RKO (cell line): Measurements from ENCODE around the gene MDK.

Source experiments
- DNase-seq: peaks from one replicate; pipeline ENCODE4 v3.0.0-alpha.2; 2016; ENCODE audit warnings: low spot score

MDK gene

DNA sequence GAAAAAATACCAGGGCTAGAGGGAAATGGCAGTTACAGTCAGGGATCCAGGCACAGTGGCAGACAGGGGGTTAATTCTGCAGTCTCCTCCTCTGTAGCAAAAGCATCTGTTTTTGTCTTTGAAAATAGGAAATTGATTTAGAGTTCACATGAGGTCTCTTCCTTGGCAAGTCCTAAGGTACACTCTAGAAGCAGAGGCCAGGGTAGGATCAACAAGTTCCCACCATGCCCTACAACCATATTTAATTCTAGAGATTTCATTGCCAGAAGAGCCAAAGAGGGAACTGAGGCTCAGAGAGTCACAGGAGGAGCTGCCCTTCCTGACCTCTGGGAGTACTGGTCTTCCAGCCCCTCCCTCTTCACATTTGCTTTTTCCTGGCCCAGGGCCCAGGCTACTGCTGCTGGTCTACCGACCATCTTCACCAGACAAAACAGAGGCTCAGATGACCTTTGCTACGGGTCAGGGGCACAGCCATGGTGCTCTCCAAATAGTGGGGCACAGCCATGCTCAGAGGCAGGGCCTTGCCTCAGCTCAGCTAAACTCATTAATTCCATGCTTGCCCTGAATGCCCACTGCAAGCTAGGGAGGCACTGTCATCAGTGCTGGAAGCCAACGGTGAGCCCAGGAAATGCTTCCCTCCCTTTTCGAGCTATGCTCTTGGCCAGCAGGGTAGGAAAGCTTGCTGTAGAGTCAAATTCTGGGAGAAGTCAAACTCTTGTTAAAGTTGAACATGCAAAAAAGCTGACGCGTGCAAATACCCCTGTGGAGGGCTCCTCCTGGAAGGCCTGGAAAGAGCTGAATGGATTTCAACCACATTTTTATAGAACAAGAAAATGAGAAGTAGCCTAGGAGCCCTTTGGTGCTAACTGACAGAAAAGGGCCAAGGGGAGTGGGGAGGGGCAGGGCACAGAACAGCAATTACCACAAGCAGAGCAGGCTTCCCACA lies 21.8 kb downstream of the MDK start:
- DNase-seq, result no peak

DNA sequence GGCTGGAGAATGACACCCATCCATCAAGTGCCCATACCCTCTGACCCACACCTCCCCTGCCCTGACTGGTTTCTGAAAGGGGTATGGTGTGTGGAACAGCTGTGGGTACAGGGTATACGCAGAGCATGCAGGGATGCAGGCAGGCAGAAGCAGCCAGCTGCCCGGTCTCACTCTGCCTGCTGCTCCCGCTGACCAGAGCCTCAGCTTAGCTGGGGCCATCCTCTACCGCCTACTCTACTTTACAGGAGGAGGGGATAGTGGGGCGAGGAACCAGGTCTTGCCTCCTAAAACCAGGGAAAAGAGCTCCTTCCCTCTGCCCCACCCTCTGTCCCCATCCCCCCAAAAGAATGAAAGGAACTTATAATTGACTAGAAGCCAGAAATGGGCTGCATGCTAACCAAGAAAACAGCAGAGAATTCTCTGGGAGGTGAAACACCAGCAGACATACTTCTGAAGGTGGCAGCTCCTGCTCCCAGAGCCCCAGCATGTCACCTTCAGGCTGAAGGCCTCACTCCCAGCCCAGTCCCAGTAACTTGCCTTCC lies 23.1 kb downstream of the MDK start:
- DNase-seq, result no peak

DNA sequence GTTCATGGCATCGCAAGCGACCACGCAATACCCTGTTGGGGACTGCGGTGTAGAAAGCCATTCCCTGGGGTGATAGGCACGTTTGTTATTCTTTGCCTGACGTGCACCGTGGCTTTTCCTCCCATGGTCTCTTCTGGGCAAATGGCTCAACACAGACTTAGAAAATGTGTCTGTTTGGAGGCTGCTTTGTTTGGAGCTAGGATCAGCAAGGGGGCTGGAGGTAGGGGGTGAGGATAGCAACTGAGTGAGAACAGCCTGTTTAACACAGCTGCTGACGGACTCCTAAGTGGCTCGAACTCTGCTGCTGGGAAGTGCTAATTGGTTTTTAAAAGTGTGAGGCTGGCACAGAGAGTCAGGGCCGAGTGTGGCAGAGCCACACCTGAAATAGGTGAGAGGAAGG lies 26.2 kb downstream of the MDK start:
- DNase-seq, result no peak

DNA sequence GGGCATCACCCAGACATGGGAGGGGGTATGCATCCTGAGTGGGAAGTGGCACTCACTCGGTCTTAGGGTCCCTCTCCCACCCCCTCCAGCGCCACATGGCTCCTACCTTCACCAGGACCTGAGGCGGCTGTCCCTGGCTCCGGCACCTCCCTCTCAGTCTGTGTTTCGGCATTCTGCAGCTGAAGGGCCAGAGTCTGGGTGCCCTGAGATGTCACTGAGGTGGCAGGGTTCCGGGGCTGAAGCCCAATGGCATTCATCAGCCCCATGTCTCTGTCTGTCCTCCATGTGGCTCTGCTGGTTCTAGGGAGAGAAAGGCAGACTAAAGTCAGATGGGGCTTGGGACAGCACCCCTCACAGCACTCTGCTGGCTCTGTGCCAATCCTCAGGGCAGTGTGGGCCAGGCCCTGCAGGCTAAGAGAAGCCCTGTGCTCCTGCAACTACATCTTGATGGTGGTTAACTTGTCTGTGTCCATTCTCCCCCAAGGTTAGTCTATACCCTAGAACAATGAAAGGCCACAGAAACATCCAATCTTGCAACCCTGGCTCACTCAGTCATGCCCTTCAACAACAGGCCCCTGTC lies 27.0 kb downstream of the MDK start:
- no peak for DNase-seq

GRCh38 chr11:46410021-46410420 lies 28.6 kb downstream of the MDK start:
- no peak for DNase-seq

- no peak for DNase-seq
Observed at GRCh38 chr11:46413760-46414465, 32.4 kb downstream of the MDK start.

DNA sequence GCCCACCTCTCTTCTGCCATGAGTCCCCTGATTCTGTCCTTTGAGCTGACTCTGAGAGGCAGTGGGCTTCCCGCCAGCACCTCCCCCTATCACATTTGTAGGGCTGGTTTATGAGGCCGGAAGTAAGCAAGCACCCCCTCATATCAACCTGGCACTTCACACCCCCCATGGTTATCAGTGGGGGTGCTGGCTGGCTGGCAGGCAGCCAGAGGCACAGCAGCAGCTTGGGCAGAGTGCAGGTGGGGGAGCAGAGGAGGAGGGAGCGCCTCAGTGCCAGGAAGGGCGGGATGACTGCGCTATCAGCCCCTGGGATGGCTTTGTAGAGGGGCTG lies 33.0 kb downstream of the MDK start:
- DNase-seq, result no peak

DNA sequence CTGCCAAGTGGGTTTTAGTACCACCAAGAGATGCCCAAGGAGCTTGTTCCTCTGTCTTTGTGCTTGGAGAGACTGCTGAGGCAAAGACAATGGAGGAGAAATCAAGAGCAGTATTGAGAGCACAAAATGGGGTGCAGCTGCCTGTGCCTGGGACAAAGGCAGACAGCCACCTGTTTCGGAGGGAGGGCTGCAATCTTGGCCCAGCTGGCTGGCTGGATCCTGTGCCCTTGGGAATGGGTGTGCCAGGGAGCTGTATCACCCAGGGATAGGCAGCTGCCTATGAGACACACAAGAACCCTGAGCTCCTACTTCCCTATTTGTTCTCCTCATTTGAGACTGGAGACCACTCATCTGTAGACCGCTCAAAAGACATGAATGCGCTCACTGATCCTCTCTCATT lies 33.4 kb downstream of the MDK start:
- no peak for DNase-seq

DNA sequence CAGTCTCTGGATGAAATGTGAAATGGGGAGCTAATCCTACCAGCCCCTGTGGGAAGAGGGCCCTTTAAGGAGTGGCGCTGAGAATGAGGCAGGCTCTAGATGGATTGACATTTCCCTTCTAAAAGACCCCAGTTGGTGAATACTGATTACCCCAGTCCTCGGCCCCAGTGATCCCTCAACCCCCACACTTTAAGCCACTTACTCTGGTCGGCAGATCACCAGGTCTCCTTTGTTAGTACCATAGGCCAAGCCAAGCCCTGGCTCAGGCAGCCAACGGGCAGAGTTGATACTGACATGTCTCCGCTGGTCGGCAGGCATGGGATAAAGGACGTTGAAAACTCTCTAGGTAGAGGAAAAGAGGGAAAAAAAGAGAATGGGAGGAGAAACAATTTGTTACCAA lies 36.2 kb downstream of the MDK start:
- no peak for DNase-seq

- no peak for DNase-seq
Observed at GRCh38 chr11:46418751-46419150, 37.3 kb downstream of the MDK start.

GRCh38 chr11:46420513-46420912 lies 39.0 kb downstream of the MDK start:
- no peak for DNase-seq

GRCh38 chr11:46421257-46421880 lies 39.9 kb downstream of the MDK start:
- no peak for DNase-seq

DNA sequence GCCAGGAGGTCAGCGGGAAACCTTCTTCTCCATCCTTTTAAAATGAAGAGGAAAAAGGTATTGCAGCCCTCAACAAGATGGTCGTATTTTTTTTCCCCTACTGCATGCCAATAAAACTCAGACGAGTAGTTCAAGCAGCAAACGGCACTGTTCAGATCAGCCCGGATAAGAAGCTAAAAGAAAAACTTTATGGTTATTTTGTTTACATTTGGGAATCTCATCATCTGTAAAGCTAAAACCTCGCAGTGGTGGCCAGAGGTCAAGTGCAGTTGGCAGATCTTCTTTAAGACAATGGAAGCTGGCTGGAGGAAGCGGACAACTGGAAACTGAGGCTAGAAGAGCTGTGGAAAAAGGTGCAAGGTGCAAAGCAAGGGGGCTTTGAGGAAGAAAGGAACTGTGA lies 41.1 kb downstream of the MDK start:
- DNase-seq, result no peak

DNA sequence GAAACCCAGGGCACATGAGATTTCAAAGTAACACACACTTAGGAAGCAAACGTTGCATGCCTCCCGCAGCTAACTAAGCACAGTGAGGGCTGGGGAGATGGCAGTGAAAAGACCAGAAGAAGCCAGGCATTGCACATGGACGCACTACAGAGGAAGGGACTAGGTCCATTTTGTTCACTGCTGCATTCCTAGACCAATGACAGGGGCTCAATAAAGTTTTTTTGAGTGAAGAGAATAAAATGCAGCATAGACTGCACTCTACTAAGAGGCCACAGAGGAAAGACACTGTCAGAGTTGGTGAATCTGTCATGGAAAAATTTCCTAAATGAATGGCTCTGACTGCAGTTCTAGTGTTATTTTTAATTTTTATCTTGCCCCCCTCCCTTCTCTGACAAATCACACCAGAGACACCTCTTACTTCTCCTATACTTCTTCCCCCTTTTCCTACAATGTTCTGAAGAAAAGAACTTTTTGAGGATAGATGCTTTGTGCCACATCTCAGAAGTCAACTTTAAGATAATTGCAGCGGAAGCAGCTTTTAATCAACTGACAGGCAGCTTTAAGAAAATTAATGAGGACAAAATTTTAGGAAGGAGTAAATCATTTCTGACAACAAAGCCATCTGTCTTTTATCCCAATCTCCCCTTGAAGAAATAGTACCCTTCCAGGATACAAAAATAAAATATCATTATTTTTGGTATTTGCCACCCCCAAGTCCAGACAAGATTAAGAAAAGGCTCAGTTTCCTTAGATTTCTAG lies 44.9 kb downstream of the MDK start:
- DNase-seq, result no peak

DNA sequence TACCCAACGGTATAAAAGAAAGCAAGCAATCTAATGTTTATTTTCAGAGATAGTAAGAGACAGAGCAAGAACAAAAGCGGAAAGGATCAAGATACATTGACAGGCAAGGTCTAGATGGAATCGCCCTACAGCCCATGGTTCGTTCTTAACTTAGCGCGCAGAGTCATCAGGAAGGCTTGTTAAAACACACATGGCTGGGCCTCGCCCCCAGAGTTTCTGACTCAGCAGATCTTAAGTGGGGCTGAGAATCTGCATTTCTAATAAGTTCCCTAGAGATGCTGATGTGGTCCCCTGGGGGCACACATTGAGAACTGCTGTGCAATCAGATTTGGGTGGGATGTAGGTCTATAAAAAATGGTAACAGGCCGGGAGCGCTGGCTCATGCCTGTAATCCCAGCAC lies 45.9 kb downstream of the MDK start:
- no peak for DNase-seq

GRCh38 chr11:46429717-46430116 lies 48.2 kb downstream of the MDK start:
- no peak for DNase-seq

GRCh38 chr11:46431211-46431610 lies 49.7 kb downstream of the MDK start:
- DNase-seq, result no peak
